GM18868 (cell line): ENCODE data around the gene ABR.
"Not testable (repeated sequence)": the region's sequence is repeated elsewhere in the genome, so short reads cannot be mapped to it uniquely, and the experiment has no call there.

Experiments used
- ATAC-seq: cut with Tn5 transposase; IDR thresholded peaks from one replicate; pipeline ENCODE4 v1.9.1; 2021; ENCODE audit warnings: mild to moderate bottlenecking, moderate library complexity; ENCODE audit not compliant: unreplicated experiment

The ABR gene

DNA sequence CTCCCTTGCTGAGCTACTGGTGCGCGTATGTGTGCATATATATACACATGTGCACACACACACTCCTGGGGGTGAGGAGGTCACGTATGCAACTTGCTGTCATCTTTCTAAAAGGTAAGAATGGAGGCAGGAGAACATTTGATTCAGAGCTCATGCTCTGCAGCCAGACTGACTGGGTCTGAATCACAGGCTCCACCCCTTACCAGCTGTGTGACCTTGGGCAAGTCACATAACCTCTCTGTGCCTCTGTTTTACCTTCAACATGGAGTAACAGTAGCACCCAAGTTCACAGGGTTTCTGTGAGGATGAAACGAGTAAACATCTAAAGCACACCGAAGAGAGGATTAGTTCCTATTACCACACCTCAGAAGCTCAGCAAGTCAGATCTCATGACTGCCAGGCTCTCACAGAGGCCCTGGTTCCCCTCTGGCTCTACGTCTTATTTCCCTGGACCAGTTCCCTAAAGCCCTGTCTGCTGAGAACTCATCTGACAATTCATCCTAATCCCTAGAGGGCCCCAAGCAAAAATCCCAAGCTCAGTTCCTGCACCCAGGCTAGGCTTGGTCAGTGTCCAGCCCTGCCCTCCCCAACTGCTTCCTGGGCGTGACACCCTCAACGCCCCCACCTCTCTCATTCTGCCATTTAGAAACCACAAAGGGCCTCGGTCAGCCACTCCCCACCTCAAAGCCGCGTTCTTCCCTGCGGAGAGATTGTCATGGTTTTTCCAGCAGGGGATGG lies 28.7 kb downstream of the ABR start:
- no peak for ATAC-seq

GRCh38 chr17:1149869-1150268 lies 29.9 kb downstream of the ABR start:
- ATAC-seq: no peak

GRCh38 chr17:1147664-1148063 lies 32.1 kb downstream of the ABR start:
- no peak for ATAC-seq

GRCh38 chr17:1146561-1147265 lies 33.1 kb downstream of the ABR start:
- ATAC-seq: no peak

- no peak for ATAC-seq
Observed at GRCh38 chr17:1145311-1145986, 34.3 kb downstream of the ABR start.

DNA sequence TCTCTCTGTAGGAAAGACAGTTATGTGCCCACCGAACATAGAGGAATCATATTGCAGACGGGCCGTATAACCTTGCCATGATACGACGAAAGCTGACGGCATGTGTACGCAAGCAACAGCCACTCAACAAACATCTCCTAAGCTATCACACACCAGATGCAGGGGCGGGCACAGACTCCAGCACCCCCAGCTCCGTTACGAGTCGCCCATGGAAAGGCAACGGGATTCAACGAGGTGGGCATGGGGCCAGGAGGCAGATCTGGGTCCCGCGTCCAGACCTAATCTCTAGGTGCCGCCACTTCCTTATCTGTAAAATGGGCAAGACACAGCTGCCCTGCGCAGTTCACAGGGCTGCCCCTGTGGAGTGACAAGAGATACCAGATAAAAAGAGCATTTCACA lies 35.6 kb downstream of the ABR start:
- ATAC-seq: no peak

DNA sequence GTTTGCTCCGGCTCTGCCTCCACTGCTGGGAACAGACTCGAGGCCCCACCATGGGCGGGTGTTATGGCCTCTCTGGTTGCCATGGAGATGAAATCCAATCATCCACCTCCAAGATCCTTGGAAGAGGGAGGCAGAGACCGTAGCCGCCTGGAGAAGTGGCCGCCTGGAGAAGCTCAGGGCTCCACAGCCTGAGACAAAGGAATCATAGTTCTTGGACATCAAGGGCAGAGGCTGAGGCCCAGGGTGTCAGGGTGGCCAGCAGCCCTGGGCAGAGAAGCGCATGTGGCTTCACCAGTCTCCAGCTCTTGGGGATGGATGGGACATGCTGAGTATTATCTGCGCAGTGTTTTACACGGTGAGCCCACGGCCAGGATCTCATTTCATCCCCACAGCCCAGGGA lies 36.2 kb downstream of the ABR start:
- ATAC-seq: no peak

DNA sequence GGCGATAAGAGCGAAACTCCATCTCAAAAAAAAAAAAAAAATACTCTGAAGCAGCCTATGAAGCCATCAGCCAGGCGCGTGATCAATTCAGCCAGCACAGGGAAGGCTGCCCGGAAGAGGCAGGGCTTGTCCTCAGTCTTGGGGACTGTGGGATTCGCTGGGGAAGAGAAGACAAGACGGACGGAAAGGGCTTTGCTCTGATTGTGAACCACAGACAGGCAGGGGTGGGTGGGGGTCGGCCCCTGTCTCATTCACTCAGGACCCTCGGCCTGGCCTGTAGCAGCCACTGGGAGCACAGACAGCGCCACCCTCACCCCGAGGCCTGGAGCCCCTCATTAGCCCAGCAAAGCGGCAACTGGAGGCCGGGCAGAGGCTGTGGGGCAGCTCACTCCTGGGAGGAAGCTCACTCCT lies 37.2 kb downstream of the ABR start:
- no peak for ATAC-seq

DNA sequence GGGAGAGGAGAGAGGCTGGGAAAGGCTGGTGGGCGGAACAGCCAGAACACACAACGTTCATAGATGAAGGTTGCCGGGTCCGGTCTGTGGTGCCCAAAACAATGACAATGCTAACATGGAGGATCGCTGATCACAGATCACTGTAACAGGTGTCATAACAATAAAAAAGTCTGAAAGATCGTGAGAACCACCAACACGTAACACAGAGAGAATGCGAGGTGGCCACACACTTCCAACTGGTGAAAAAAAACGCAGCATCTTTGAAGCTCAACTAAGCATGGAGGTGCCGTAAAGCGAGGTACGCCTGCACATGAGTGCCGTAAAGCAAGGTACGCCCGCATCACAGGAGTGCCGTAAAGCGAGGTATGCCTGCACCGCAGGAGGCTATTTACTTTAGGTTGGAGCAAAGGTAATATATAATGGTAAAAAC lies 42.3 kb downstream of the ABR start:
- no peak for ATAC-seq

DNA sequence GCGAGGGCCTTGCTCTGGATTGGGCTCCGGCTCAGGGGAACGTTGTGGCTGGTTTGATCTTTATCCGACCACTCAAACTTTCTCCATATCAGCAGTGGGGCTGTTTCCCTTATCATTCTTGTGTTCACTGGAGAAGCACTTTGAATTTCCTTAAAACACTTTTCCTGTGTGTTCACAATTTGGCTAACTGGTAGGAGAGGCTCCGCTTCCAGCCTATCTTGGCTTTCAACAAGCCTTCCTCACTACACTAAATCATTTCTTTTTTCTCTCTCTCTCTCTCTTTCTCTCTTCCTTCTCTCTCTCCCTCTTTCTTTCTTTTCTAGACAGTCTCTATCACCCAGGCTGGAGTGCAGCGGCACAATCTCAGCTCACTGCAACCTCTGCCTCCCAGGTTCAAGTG lies 43.0 kb downstream of the ABR start:
- no peak for ATAC-seq

- ATAC-seq: no peak
Observed at GRCh38 chr17:1134634-1135324, 45.0 kb downstream of the ABR start.

DNA sequence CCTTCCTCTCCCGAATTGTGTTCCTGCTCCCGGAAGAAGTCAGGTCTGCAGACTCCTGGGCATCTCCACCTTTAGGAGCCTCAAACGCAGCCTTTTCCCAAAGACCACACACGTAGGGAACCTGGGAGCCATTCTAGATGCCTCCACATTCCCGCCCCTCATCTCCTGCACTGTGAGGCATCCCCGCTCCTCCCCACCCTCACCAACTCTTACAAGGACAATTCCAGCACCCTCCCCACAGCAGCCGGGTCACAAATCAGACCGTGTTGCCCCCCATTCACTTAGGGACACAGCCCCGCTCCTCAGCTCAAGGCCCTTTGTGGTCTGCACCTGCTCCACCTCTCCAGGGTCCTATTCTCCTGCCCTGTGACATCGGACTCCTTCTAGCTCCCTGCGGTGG lies 49.6 kb downstream of the ABR start:
- ATAC-seq: no peak

- ATAC-seq: not testable (repeated sequence)
Observed at GRCh38 chr17:1128463-1128862, 51.3 kb downstream of the ABR start.

GRCh38 chr17:1126801-1127550 lies 52.8 kb downstream of the ABR start:
- no peak for ATAC-seq

DNA sequence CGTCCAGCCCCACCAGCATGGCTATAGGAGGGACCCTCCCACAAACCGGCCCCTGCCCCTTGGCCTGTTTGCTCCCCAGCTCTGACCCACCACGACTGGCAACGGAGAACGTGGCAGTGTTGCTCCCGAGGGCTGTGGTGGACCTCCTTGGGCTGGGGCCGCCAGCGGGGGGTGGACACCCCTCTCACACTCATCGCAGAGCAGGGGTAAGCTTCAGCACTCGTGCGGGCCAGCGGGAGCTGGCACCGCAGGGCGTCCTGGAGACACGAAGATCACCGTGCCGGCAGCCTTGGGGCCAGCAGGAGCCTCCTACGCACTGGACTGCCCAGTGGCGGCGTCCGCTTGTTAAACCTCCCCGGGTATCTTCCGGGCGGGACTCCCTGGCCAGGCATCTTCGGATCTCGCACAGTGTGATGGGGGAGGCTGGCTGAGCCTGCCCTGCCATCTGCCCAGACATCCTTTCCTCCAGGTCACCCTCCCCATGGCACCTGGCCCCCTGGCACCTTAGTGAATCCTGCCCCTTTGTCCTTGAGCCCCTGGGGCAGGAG lies 53.5 kb downstream of the ABR start:
- no peak for ATAC-seq

- no peak for ATAC-seq
Observed at GRCh38 chr17:1125788-1126145, 54.0 kb downstream of the ABR start.

- ATAC-seq: no peak
Observed at GRCh38 chr17:1124896-1125787, 54.6 kb downstream of the ABR start.

DNA sequence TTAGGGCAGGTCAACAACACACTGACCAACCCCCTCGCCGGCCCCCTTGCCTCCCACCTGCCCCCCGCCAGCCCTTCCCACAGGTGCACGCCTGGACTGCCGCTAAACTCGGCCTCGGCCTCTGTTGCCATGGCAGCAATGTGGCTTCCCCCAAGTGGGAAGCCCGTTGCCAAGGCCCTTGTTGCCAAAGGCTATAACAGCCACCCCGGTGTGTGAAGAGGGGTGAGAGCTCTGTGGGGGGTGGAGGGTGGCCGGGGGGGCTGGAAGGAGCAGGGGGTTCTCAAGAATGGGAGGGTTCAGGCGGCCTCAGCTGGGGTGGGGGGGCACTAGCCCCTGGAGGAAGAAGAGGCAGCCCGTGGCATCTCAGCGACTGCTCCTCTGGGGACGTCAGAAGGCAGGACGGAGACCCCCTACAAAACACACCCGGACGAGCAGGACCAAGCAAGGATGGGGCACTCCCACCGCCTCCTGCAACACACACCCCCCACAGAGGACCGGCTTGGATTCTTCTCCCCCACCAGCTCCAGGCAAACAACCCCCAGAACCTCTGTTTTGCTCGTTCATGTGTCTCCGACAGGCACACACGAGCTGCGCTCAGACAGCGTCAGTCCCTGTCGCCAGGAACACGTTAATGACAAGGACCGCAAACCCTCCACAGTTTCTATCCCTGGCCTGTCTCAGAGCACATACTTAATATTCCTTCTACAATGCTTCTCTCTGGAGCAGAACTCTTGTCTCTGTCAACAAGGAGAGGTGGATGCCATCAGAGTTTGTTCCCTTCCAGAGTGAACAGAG lies 55.7 kb downstream of the ABR start:
- ATAC-seq: no peak

GRCh38 chr17:1123393-1123831 lies 56.4 kb downstream of the ABR start:
- no peak for ATAC-seq
